Activated CD8-positive, alpha-beta memory T cell treated with anti-CD3 and anti-CD28 coated beads, Interleukin-2, amount 10 ng/mL, durations not matched to agents 7 days and 5 days (primary cell): Measurements from ENCODE around the gene FAM135A. TPM values are rescaled to one million over a fixed set of nuclear protein-coding genes. Genes with fewer than 3 reads are reported as not detected.
A peak's percentile ranks its signal among the peaks of the same experiment; 100 is the strongest.

Source experiments
- ATAC-seq: fragments of 150-1000 bp; cut with Tn5 transposase; one replicate; pipeline ENCODE4 v1.10.0; 2021; ENCODE audit warnings: moderate library complexity
- CTCF ChIA-PET: fragments of 350-600 bp; sonication (Branson Sonifier 250); formaldehyde crosslinking; loops from one replicate; lab custom pipeline; 2021; ENCODE audit warnings: antibody characterized with exemption; lab: Charles Lee
- DNase-seq: peaks from one replicate; pipeline ENCODE4 v3.0.0-alpha.2; 2020
- H3K27ac Mint-ChIP-seq: one replicate; pipeline ENCODE4 v1.8.0; 2021; ENCODE audit warnings: mild to moderate bottlenecking, mixed read lengths
- H3K27me3 Mint-ChIP-seq: one replicate; pipeline ENCODE4 v1.8.0; 2021; ENCODE audit warnings: mixed read lengths
- H3K36me3 Mint-ChIP-seq: one replicate; pipeline ENCODE4 v1.8.0; 2021; ENCODE audit warnings: mild to moderate bottlenecking, mixed read lengths
- H3K4me1 Mint-ChIP-seq: one replicate; pipeline ENCODE4 v1.8.0; 2021; ENCODE audit warnings: mixed read lengths
- H3K4me3 Mint-ChIP-seq: one replicate; pipeline ENCODE4 v1.8.0; 2021; ENCODE audit warnings: mild to moderate bottlenecking, moderate library complexity, mixed read lengths
- H3K9me3 Mint-ChIP-seq: one replicate; pipeline ENCODE4 v1.8.0; 2022; ENCODE audit warnings: low read depth, mixed read lengths
- total RNA-seq, 2 experiments: library from RNA; stranded (reverse); gene quantifications; one replicate each; pipeline ENCODE4 v1.2.3, GENCODE V29; 2021

The FAM135A gene
- total RNA-seq, 2 experiments from 2014 or later = 9.7 to 10.2 TPM

- CTCF ChIA-PET = no interaction called here
- no peaks in the 10 kb centered on the region for H3K9me3 Mint-ChIP-seq
- H3K27ac Mint-ChIP-seq = no peak overlapping the region
- DNase-seq = no peak
- no peak for ATAC-seq
- no peaks in the 10 kb centered on the region for H3K4me1 Mint-ChIP-seq
- H3K4me3 Mint-ChIP-seq = no peak overlapping the region
- H3K27me3 Mint-ChIP-seq = peaks cover 47% of the 10 kb centered on the region
- no peaks in the 10 kb centered on the region for H3K36me3 Mint-ChIP-seq
These were observed 8.7 kb upstream of the FAM135A start for GRCh38 chr6:70404658-70405057.

- Mint-ChIP-seq H3K4me1 (peaks cover 12% of the 10 kb centered on the region), H3K9me3 (no peaks in the 10 kb centered on the region), H3K4me3 (no peak overlapping the region), H3K27me3 (peaks cover 29% of the 10 kb centered on the region), H3K27ac (no peak overlapping the region), H3K36me3 (peaks cover 2% of the 10 kb centered on the region)
- CTCF ChIA-PET = no interaction called here
- DNase-seq (no peak), ATAC-seq (no peak)
These were observed 4.1 kb upstream of the FAM135A start for GRCh38 chr6:70409216-70409615.

GRCh38 chr6:70411542-70412251 is 1.6 kb upstream of the FAM135A start:
- Mint-ChIP-seq H3K9me3 (no peaks in the 10 kb centered on the region), H3K27me3 (peaks cover 18% of the 10 kb centered on the region), H3K4me1 (peaks cover 21% of the 10 kb centered on the region), H3K27ac (peak overlapping the region; percentile 26), H3K4me3 (peak overlapping the region; percentile 84), H3K36me3 (peaks cover 2% of the 10 kb centered on the region)
- ATAC-seq (no peak), DNase-seq (no peak)
- CTCF ChIA-PET = interaction anchor here (1.0 to 1.6 kb wide), 2 partner anchors 45 to 544 kb away, joined by 3 to 5 read pairs; no protein-coding TSS in a partner anchor

GRCh38 chr6:70412252-70413113 is 825 bp upstream of the FAM135A start:
- DNase-seq (no peak), ATAC-seq (no peak)
- Mint-ChIP-seq H3K36me3 (peaks cover 2% of the 10 kb centered on the region), H3K9me3 (no peaks in the 10 kb centered on the region), H3K4me1 (peaks cover 21% of the 10 kb centered on the region), H3K4me3 (peak overlapping the region; percentile 84), H3K27me3 (peaks cover 10% of the 10 kb centered on the region), H3K27ac (peak overlapping the region; percentile 85)
- CTCF ChIA-PET = interaction anchor here (1.0 to 2.2 kb wide), 4 partner anchors 41 to 543 kb away, joined by 5 to 8 read pairs (median 6); no protein-coding TSS in a partner anchor

GRCh38 chr6:70413992-70414494 is 735 bp downstream of the FAM135A start:
- peaks cover 21% of the 10 kb centered on the region for H3K4me1 Mint-ChIP-seq
- peak overlapping the region; percentile 82 for H3K27ac Mint-ChIP-seq
- no peaks in the 10 kb centered on the region for H3K9me3 Mint-ChIP-seq
- H3K36me3 Mint-ChIP-seq = peaks cover 11% of the 10 kb centered on the region
- peak overlapping the region; percentile 84 for H3K4me3 Mint-ChIP-seq
- peaks cover 3% of the 10 kb centered on the region for H3K27me3 Mint-ChIP-seq
- no peak for DNase-seq
- CTCF ChIA-PET = interaction anchor here (0.9 to 2.2 kb wide), 3 partner anchors 109 to 293 kb away, joined by 3 to 6 read pairs (median 3); no protein-coding TSS in a partner anchor
- ATAC-seq = no peak

- Mint-ChIP-seq H3K27ac (peak overlapping the region; percentile 82), H3K9me3 (no peaks in the 10 kb centered on the region), H3K36me3 (peaks cover 14% of the 10 kb centered on the region), H3K27me3 (peaks cover 3% of the 10 kb centered on the region), H3K4me1 (peaks cover 21% of the 10 kb centered on the region), H3K4me3 (peak overlapping the region; percentile 84)
- DNase-seq (no peak), ATAC-seq (no peak)
- CTCF ChIA-PET = interaction anchor here (1.3 kb wide), 1 partner anchor 253 kb away, joined by 3 read pairs; no protein-coding TSS in a partner anchor
These were observed 1.5 kb downstream of the FAM135A start for GRCh38 chr6:70414813-70415212.

- Mint-ChIP-seq H3K36me3 (peaks cover 16% of the 10 kb centered on the region), H3K9me3 (no peaks in the 10 kb centered on the region), H3K27me3 (no peaks in the 10 kb centered on the region), H3K4me1 (peaks cover 21% of the 10 kb centered on the region), H3K4me3 (peak overlapping the region; percentile 64), H3K27ac (peak overlapping the region; percentile 73)
- DNase-seq = no peak
- CTCF ChIA-PET = interaction anchor here (1.3 kb wide), 1 partner anchor 253 kb away, joined by 3 read pairs; no protein-coding TSS in a partner anchor
- no peak for ATAC-seq
These were observed 1.9 kb downstream of the FAM135A start for GRCh38 chr6:70415247-70415646.

- CTCF ChIA-PET = no interaction called here
- ATAC-seq (no peak), DNase-seq (no peak)
- Mint-ChIP-seq H3K27me3 (no peaks in the 10 kb centered on the region), H3K9me3 (no peaks in the 10 kb centered on the region), H3K4me3 (no peak overlapping the region), H3K4me1 (peaks cover 21% of the 10 kb centered on the region), H3K36me3 (peaks cover 17% of the 10 kb centered on the region), H3K27ac (no peak overlapping the region)
These were observed 2.4 kb downstream of the FAM135A start for GRCh38 chr6:70415660-70416059.

GRCh38 chr6:70421509-70421908 is 8.2 kb downstream of the FAM135A start:
- Mint-ChIP-seq H3K9me3 (no peaks in the 10 kb centered on the region), H3K4me3 (no peak overlapping the region), H3K4me1 (no peaks in the 10 kb centered on the region), H3K36me3 (peaks cover 19% of the 10 kb centered on the region), H3K27me3 (no peaks in the 10 kb centered on the region), H3K27ac (no peak overlapping the region)
- DNase-seq (no peak), ATAC-seq (no peak)
- CTCF ChIA-PET = interaction anchor here (1.4 kb wide), 1 partner anchor 52 kb away, joined by 4 read pairs; no protein-coding TSS in a partner anchor

- no peaks in the 10 kb centered on the region for H3K27me3 Mint-ChIP-seq
- no peak overlapping the region for H3K4me3 Mint-ChIP-seq
- no peaks in the 10 kb centered on the region for H3K4me1 Mint-ChIP-seq
- no peak overlapping the region for H3K27ac Mint-ChIP-seq
- ATAC-seq (no peak), DNase-seq (no peak)
- H3K9me3 Mint-ChIP-seq = no peaks in the 10 kb centered on the region
- CTCF ChIA-PET = no interaction called here
- peaks cover 16% of the 10 kb centered on the region for H3K36me3 Mint-ChIP-seq
These were observed 10.2 kb downstream of the FAM135A start for GRCh38 chr6:70423189-70424134.

- Mint-ChIP-seq H3K4me1 (no peaks in the 10 kb centered on the region), H3K9me3 (no peaks in the 10 kb centered on the region), H3K4me3 (no peak overlapping the region), H3K36me3 (peaks cover 14% of the 10 kb centered on the region), H3K27me3 (no peaks in the 10 kb centered on the region), H3K27ac (no peak overlapping the region)
- DNase-seq = no peak
- ATAC-seq = no peak
- CTCF ChIA-PET = no interaction called here
These were observed 11.0 kb downstream of the FAM135A start for GRCh38 chr6:70424291-70424690.

- ATAC-seq = no peak
These were observed 23.0 kb downstream of the FAM135A start for GRCh38 chr6:70436320-70436719.

More at GRCh38 chr6:70436320-70436719, 23.0 kb downstream of the FAM135A start:
- peaks cover 13% of the 10 kb centered on the region for H3K36me3 Mint-ChIP-seq
- no peak overlapping the region for H3K4me3 Mint-ChIP-seq
- H3K4me1 Mint-ChIP-seq = no peaks in the 10 kb centered on the region
- no peaks in the 10 kb centered on the region for H3K9me3 Mint-ChIP-seq
- DNase-seq = no peak
- no peaks in the 10 kb centered on the region for H3K27me3 Mint-ChIP-seq
- no peak overlapping the region for H3K27ac Mint-ChIP-seq
- CTCF ChIA-PET = no interaction called here
